NB4 (cell line): Measurements from ENCODE around the gene PIGZ.

Experiments used
- CTCF ChIP-seq: IDR thresholded peaks from one replicate; pipeline ENCODE4 v1.5.1; 2012; ENCODE audit warnings: low read depth, low read length
- MAX ChIP-seq: IDR thresholded peaks from 2 replicates; pipeline ENCODE4 v1.6.1; 2011; ENCODE audit warnings: low read depth, low read length
- MYC ChIP-seq: IDR thresholded peaks from 2 replicates; pipeline ENCODE4 v1.6.1; 2011; ENCODE audit warnings: low read depth, low read length
- POLR2A ChIP-seq: IDR thresholded peaks from 2 replicates; pipeline ENCODE4 v1.6.1; 2011; ENCODE audit warnings: mild to moderate bottlenecking; ENCODE audit not compliant: insufficient read length; ENCODE audit errors: extremely low read depth

GRCh38 chr3:196948442-196949284 lies 20.0 kb downstream of the PIGZ start:
- TF ChIP-seq CTCF (peak; percentile 8), POLR2A (no peak), MAX (no peak), MYC (no peak)
